ENCODE data around the gene C16orf78. TPM values are rescaled to one million over a fixed set of nuclear protein-coding genes. Genes with fewer than 3 reads are reported as not detected.

C16orf78 gene
- total and polyA plus RNA-seq, 2 experiments from 2014 or later = not detected

- no peak overlapping the region for H3K4me3 ChIP-seq
- H3K79me2 ChIP-seq = no peaks in the 10 kb centered on the region
- H3K9me3 ChIP-seq (ENCODE audit: low read depth) = no peaks in the 10 kb centered on the region
- no peaks in the 10 kb centered on the region for H4K20me1 ChIP-seq (ENCODE audit: insufficient read depth, poor library complexity, severe bottlenecking)
- H3K36me3 ChIP-seq (replicated peaks; ENCODE audit: insufficient read depth, low read depth) = no peaks in the 10 kb centered on the region
- no peak overlapping the region for H3K4me2 ChIP-seq
- no peak overlapping the region for H2AFZ ChIP-seq
- no peaks in the 10 kb centered on the region for H3K27me3 ChIP-seq
- TF ChIP-seq CTCF (IDR thresholded peaks at IDR 0.05; ENCODE audit: poor library complexity) (no peak), EZH2 (IDR thresholded peaks at IDR 0.05; ENCODE audit: borderline replicate concordance) (no peak), EZH2phosphoT487 (IDR thresholded peaks at IDR 0.05; ENCODE audit: low read depth, severe bottlenecking, unreplicated experiment) (no peak)
- H3K4me1 ChIP-seq (ENCODE audit: insufficient read depth) = no peaks in the 10 kb centered on the region
- no peak for DNase-seq (ENCODE audit: low spot score)
- 54% methylated on average over 3 of the region's 3 CpGs for WGBS (ENCODE audit: low lambda C conversion rate, missing lambda C conversion rate)
- no peak overlapping the region for H3K27ac ChIP-seq
- H3K9me2 ChIP-seq (replicated peaks; ENCODE audit: insufficient read depth) = no peaks in the 10 kb centered on the region
These were observed 11.4 kb upstream of the C16orf78 start for GRCh38 chr16:49362230-49362629.

- no peaks in the 10 kb centered on the region for H3K9me3 ChIP-seq (ENCODE audit: low read depth)
- H2AFZ ChIP-seq = no peak overlapping the region
- H3K27me3 ChIP-seq = no peaks in the 10 kb centered on the region
- no peaks in the 10 kb centered on the region for H3K79me2 ChIP-seq
- no peaks in the 10 kb centered on the region for H3K36me3 ChIP-seq (replicated peaks; ENCODE audit: insufficient read depth, low read depth)
- no peaks in the 10 kb centered on the region for H4K20me1 ChIP-seq (ENCODE audit: insufficient read depth, poor library complexity, severe bottlenecking)
- no peak overlapping the region for H3K27ac ChIP-seq
- DNase-seq (ENCODE audit: low spot score) = no peak
- H3K4me3 ChIP-seq = no peak overlapping the region
- no peaks in the 10 kb centered on the region for H3K4me1 ChIP-seq (ENCODE audit: insufficient read depth)
- 65% methylated on average over 4 of the region's 4 CpGs for WGBS (ENCODE audit: low lambda C conversion rate, missing lambda C conversion rate)
- H3K4me2 ChIP-seq = no peak overlapping the region
- no peaks in the 10 kb centered on the region for H3K9me2 ChIP-seq (replicated peaks; ENCODE audit: insufficient read depth)
- TF ChIP-seq EZH2 (IDR thresholded peaks at IDR 0.05; ENCODE audit: borderline replicate concordance) (no peak), CTCF (IDR thresholded peaks at IDR 0.05; ENCODE audit: poor library complexity) (no peak), EZH2phosphoT487 (IDR thresholded peaks at IDR 0.05; ENCODE audit: low read depth, severe bottlenecking, unreplicated experiment) (no peak)
These were observed 7.7 kb upstream of the C16orf78 start for GRCh38 chr16:49365711-49366509.

- DNase-seq (ENCODE audit: low spot score) = no peak
- Histone ChIP-seq H4K20me1 (ENCODE audit: insufficient read depth, poor library complexity, severe bottlenecking) (no peaks in the 10 kb centered on the region), H3K27me3 (no peaks in the 10 kb centered on the region), H3K9me3 (ENCODE audit: low read depth) (no peaks in the 10 kb centered on the region), H2AFZ (no peak overlapping the region), H3K79me2 (no peaks in the 10 kb centered on the region), H3K27ac (no peak overlapping the region), H3K4me1 (ENCODE audit: insufficient read depth) (no peaks in the 10 kb centered on the region), H3K4me2 (no peak overlapping the region), H3K9me2 (replicated peaks; ENCODE audit: insufficient read depth) (no peaks in the 10 kb centered on the region), H3K4me3 (no peak overlapping the region), H3K36me3 (replicated peaks; ENCODE audit: insufficient read depth, low read depth) (no peaks in the 10 kb centered on the region)
- 76% methylated on average over 3 of the region's 3 CpGs for WGBS (ENCODE audit: low lambda C conversion rate, missing lambda C conversion rate)
- TF ChIP-seq EZH2 (IDR thresholded peaks at IDR 0.05; ENCODE audit: borderline replicate concordance) (no peak), CTCF (IDR thresholded peaks at IDR 0.05; ENCODE audit: poor library complexity) (no peak), EZH2phosphoT487 (IDR thresholded peaks at IDR 0.05; ENCODE audit: low read depth, severe bottlenecking, unreplicated experiment) (no peak)
These were observed 6.9 kb upstream of the C16orf78 start for GRCh38 chr16:49366669-49367068.
